LNCaP clone FGC (cell line): Measurements from ENCODE around the gene UPK3A.

Experiments used
- DNase-seq: peaks from one replicate; pipeline ENCODE4 v3.0.0-alpha.2; 2011; ENCODE audit warnings: low read depth
- H3K4me3 ChIP-seq: 2 replicates; pipeline ENCODE4 v1.5.1; 2011; ENCODE audit warnings: mild to moderate bottlenecking, low read depth, low read length, control low read depth
- TF ChIP-seq, protein P1 (sequence below): IDR thresholded peaks from 2 replicates; pipeline ENCODE4 v1.5.1; 2012; ENCODE audit warnings: mild to moderate bottlenecking; ENCODE audit not compliant: control insufficient read depth, insufficient read depth; ENCODE audit errors: extremely low read depth

Gene UPK3A

DNA sequence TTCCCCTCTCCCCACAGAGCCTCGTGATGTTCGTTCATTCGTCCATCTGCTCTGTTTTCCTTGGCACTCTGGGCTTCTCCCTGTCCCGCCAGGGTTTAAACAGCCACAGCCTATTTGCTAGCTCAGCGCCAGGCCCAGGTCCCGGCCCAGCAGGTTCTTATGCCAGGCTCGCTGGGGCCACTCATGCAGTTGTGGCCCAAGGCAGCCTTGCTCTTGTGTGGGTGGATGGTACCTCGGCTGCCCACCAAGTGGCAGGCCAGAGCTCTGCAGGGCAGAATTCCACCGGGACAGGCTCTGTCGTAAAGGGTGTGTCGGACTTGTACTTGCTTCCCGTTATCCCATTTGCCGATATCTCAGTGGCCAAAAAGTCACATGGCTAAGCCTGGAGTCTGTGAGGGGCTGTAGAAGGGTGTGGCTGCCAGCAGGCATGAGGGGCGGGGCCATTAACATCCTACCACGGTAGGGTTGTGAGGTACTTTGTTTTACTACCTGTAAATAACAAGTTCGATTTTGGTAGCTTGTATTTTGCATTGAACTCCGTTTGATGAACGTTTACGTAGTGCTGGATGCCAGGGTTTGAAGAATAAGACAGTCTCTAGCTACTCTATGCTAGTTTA is 32.9 kb downstream of the UPK3A start:
- TF ChIP-seq, protein P1, sequence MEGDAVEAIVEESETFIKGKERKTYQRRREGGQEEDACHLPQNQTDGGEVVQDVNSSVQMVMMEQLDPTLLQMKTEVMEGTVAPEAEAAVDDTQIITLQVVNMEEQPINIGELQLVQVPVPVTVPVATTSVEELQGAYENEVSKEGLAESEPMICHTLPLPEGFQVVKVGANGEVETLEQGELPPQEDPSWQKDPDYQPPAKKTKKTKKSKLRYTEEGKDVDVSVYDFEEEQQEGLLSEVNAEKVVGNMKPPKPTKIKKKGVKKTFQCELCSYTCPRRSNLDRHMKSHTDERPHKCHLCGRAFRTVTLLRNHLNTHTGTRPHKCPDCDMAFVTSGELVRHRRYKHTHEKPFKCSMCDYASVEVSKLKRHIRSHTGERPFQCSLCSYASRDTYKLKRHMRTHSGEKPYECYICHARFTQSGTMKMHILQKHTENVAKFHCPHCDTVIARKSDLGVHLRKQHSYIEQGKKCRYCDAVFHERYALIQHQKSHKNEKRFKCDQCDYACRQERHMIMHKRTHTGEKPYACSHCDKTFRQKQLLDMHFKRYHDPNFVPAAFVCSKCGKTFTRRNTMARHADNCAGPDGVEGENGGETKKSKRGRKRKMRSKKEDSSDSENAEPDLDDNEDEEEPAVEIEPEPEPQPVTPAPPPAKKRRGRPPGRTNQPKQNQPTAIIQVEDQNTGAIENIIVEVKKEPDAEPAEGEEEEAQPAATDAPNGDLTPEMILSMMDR, result peak; percentile 30
- H3K4me3 ChIP-seq, result no peak overlapping the region; the same call in 1 of the 2 replicates
- peak; percentile 86 for DNase-seq

DNA sequence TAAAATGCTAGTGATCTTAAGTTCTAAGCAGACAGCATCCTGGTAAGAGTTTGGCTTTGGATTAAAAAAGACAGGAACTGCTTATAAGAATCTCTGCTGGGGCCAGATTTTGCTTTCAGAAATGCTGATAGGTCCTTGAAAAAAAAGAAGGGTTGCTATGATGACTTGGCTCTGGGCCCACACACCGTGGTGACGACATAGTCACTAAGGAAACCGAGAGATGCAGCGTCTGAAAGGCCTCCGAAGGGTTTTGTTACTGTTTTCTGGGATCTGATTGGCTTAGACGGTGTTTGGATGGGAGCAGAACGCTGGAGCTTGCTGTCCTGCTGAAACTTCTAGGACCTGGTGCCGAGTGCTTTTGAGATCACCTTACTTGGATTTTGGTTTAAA is 33.4 kb downstream of the UPK3A start:
- TF ChIP-seq, protein P1, result no peak
- no peak for DNase-seq

DNA sequence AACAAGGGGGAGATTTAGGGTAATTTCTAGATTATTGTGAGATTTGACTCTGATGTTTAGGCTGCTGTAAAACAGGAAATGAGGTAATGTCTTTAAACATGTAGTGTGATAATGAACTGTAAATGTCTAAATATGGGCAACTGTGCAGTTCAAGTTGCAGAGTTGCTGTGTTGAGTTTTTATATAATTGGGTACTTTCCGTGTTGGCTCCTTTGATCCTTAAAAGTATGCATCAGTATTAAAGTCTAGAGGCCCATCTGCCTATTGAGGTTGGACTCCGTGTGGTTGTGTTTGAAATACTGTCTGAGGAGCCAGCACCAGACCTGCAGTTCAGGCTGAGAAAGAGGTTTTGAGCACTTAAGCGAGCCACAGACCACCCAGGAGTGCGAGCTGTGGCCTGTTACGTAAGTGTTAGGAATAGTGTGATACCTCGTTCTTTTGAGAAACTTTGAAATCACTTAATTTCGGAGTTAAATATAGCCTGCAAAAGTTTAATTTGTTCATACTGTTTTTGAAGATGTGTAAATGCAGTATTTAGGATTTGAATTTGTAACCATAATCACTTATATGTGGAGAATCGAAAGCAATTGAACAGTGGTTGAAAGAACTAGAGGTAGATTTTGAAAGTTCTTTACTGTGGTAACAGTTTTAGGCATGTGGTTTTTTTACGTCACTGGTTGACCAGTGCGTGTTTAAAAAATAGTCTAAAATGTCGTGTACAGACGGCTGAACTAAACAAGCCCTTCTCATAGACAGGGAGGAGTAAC is 34.0 kb downstream of the UPK3A start:
- H3K4me3 ChIP-seq, result no peak overlapping the region
- TF ChIP-seq, protein P1, result no peak
- DNase-seq, result no peak

More for the DNA sequence above, 33.4 kb downstream of the UPK3A start:
- no peak overlapping the region for H3K4me3 ChIP-seq

DNA sequence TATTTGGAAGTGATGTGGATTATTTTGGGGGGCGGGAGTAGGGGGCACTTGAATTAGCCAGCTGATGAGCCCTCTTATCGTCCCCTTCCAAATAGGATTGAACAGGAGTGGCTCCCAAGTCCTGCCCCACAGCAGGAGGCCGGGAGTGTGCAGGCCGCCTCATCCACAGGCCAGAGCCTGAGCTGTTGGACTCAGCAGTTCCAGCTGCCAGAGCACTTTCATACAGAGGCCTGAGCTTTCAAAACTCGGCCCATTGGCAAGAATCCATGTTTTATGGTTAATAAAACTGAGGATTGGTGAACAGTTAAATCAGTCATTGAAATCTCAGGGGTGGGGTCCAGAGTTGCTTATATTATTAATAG is 34.6 kb downstream of the UPK3A start:
- TF ChIP-seq, protein P1, result no peak
- no peak overlapping the region for H3K4me3 ChIP-seq
- no peak for DNase-seq

DNA sequence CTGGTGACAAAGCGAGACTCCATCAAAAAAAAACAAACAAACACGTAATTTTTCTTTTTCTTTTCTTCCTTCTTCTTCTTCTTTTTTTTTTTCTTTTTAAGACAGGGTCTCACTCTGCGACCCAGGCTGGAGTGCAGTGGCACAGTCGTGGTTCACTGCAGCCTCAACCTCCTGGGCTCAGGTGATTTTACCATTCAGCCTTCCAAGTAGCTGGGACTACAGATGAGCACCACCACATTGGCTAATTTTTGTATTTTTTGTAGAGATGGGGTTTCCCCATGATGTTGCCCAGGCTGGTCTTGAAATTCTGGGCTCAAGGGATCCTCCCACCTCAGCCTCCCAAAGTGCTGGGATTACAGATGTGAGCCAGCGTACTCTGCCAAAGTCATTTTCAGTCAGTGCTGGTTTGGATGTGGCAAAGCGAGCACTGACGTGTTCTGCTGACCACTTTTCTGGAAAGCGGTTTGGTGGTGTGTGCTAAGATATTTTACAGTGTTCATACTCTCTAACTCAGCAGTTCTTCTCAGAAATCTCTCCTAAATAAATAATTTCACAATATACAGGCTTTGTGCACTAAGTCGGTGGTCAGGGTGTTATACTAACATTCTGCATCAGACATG is 35.7 kb downstream of the UPK3A start:
- H3K4me3 ChIP-seq, result no peak overlapping the region
- TF ChIP-seq, protein P1, result no peak
- DNase-seq, result no peak

DNA sequence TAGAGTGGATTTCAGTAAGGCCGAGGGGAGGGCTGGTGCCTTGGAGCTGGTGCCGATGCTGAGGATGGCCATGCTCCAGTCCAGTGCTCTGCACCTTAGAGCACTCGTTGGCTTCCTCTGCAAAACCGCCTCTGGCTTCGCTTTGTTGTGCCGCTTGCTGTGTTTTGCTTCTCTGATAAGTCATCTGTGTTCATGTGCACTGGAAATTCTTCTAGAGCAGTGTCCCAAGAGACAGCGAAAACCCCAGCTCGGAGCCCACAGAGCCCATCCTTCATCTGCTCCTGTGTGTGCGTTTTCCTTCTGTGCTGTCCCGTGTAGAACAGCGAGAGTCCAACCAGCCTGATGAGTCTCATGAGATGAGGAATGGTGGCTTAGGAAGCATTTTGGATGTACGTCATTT is 37.1 kb downstream of the UPK3A start:
- no peak overlapping the region for H3K4me3 ChIP-seq
- DNase-seq, result no peak
- TF ChIP-seq, protein P1, result no peak
